ENCODE data around the gene CYP4B1.
"Not testable (repeated sequence)": the region's sequence is repeated elsewhere in the genome, so short reads cannot be mapped to it uniquely, and the experiment has no call there.

CYP4B1 gene

GRCh38 chr1:46769028-46769740, 29.7 kb upstream of the CYP4B1 start:
- H3K9me3 ChIP-seq (ENCODE audit: insufficient read depth, low read length) = no peaks in the 10 kb centered on the region
- H3K36me3 ChIP-seq (replicated peaks; ENCODE audit: low read depth, low read length) = no peaks in the 10 kb centered on the region
- H3K4me1 ChIP-seq (ENCODE audit: low read length) = no peaks in the 10 kb centered on the region
- H3K4me2 ChIP-seq (ENCODE audit: low read length) = no peak overlapping the region
- H3K4me3 ChIP-seq (ENCODE audit: low read length) = no peak overlapping the region
- H3K9ac ChIP-seq (ENCODE audit: low read length) = no peak overlapping the region
- no peaks in the 10 kb centered on the region for H4K20me1 ChIP-seq (ENCODE audit: insufficient read depth, low read length)
- no peak for TF ChIP-seq CTCF (IDR thresholded peaks at IDR 0.05; ENCODE audit: low read depth, low read length)
- TF ChIP-seq EZH2phosphoT487 (IDR thresholded peaks at IDR 0.05; ENCODE audit: low read depth) = no peak
- H3K27ac ChIP-seq (ENCODE audit: low read length) = no peak overlapping the region
- H3K27me3 ChIP-seq (ENCODE audit: low read depth, low read length) = no peaks in the 10 kb centered on the region
- H3K79me2 ChIP-seq (ENCODE audit: low read length) = no peaks in the 10 kb centered on the region
- no peak overlapping the region for H2AFZ ChIP-seq (ENCODE audit: low read depth, low read length)

- Histone ChIP-seq H3K9ac (ENCODE audit: low read length) (no peak overlapping the region), H3K4me3 (ENCODE audit: low read length) (no peak overlapping the region), H3K27me3 (ENCODE audit: low read depth, low read length) (no peaks in the 10 kb centered on the region), H3K4me2 (ENCODE audit: low read length) (no peak overlapping the region), H2AFZ (ENCODE audit: low read depth, low read length) (no peak overlapping the region), H3K4me1 (ENCODE audit: low read length) (no peaks in the 10 kb centered on the region), H3K36me3 (replicated peaks; ENCODE audit: low read depth, low read length) (no peaks in the 10 kb centered on the region), H3K79me2 (ENCODE audit: low read length) (no peaks in the 10 kb centered on the region), H3K9me3 (ENCODE audit: insufficient read depth, low read length) (no peaks in the 10 kb centered on the region), H4K20me1 (ENCODE audit: insufficient read depth, low read length) (no peaks in the 10 kb centered on the region), H3K27ac (ENCODE audit: low read length) (no peak overlapping the region)
- no peak for TF ChIP-seq EZH2phosphoT487 (IDR thresholded peaks at IDR 0.05; ENCODE audit: low read depth)
- TF ChIP-seq CTCF (IDR thresholded peaks at IDR 0.05; ENCODE audit: low read depth, low read length) = no peak
Measured at GRCh38 chr1:46770541-46770940, 28.3 kb upstream of the CYP4B1 start.

- Histone ChIP-seq H3K27ac (ENCODE audit: low read length) (no peak overlapping the region), H3K4me2 (ENCODE audit: low read length) (no peak overlapping the region), H4K20me1 (ENCODE audit: insufficient read depth, low read length) (no peaks in the 10 kb centered on the region), H2AFZ (ENCODE audit: low read depth, low read length) (no peak overlapping the region), H3K9ac (ENCODE audit: low read length) (no peak overlapping the region), H3K9me3 (ENCODE audit: insufficient read depth, low read length) (no peaks in the 10 kb centered on the region), H3K36me3 (replicated peaks; ENCODE audit: low read depth, low read length) (no peaks in the 10 kb centered on the region), H3K4me3 (ENCODE audit: low read length) (no peak overlapping the region), H3K79me2 (ENCODE audit: low read length) (no peaks in the 10 kb centered on the region), H3K4me1 (ENCODE audit: low read length) (no peaks in the 10 kb centered on the region), H3K27me3 (ENCODE audit: low read depth, low read length) (no peaks in the 10 kb centered on the region)
- TF ChIP-seq EZH2phosphoT487 (IDR thresholded peaks at IDR 0.05; ENCODE audit: low read depth) (no peak), CTCF (IDR thresholded peaks at IDR 0.05; ENCODE audit: low read depth, low read length) (no peak)
Measured at GRCh38 chr1:46772571-46772970, 26.3 kb upstream of the CYP4B1 start.

- Histone ChIP-seq H3K4me1 (ENCODE audit: low read length) (no peaks in the 10 kb centered on the region), H2AFZ (ENCODE audit: low read depth, low read length) (no peak overlapping the region), H3K79me2 (ENCODE audit: low read length) (no peaks in the 10 kb centered on the region), H3K36me3 (replicated peaks; ENCODE audit: low read depth, low read length) (no peaks in the 10 kb centered on the region), H4K20me1 (ENCODE audit: insufficient read depth, low read length) (no peaks in the 10 kb centered on the region), H3K27me3 (ENCODE audit: low read depth, low read length) (no peaks in the 10 kb centered on the region), H3K4me3 (ENCODE audit: low read length) (no peak overlapping the region), H3K27ac (ENCODE audit: low read length) (no peak overlapping the region), H3K9ac (ENCODE audit: low read length) (no peak overlapping the region), H3K9me3 (ENCODE audit: insufficient read depth, low read length) (no peaks in the 10 kb centered on the region), H3K4me2 (ENCODE audit: low read length) (no peak overlapping the region)
- no peak for TF ChIP-seq CTCF (IDR thresholded peaks at IDR 0.05; ENCODE audit: low read depth, low read length)
Measured at GRCh38 chr1:46774297-46774696, 24.5 kb upstream of the CYP4B1 start.

- H3K4me2 ChIP-seq (ENCODE audit: low read length); H3K79me2 ChIP-seq (ENCODE audit: low read length); H3K36me3 ChIP-seq (replicated peaks; ENCODE audit: low read depth, low read length); H3K9me3 ChIP-seq (ENCODE audit: insufficient read depth, low read length); H3K27me3 ChIP-seq (ENCODE audit: low read depth, low read length); H4K20me1 ChIP-seq (ENCODE audit: insufficient read depth, low read length); H3K4me3 ChIP-seq (ENCODE audit: low read length); H2AFZ ChIP-seq (ENCODE audit: low read depth, low read length); H3K4me1 ChIP-seq (ENCODE audit: low read length); H3K9ac ChIP-seq (ENCODE audit: low read length); H3K27ac ChIP-seq (ENCODE audit: low read length): not testable (repeated sequence)
Measured at GRCh38 chr1:46778456-46778855, 20.4 kb upstream of the CYP4B1 start.
